Measurements from ENCODE around the gene MARF1.
"Not testable (repeated sequence)": the region's sequence is repeated elsewhere in the genome, so short reads cannot be mapped to it uniquely, and the experiment has no call there.

Gene MARF1

GRCh38 chr16:15650698-15651171 is 7.8 kb upstream of the MARF1 start:
- DNase-seq (ENCODE audit: low read depth), result no peak

- peak; percentile 70 for DNase-seq (ENCODE audit: low read depth)
Observed at GRCh38 chr16:15650019-15650697, 7.2 kb upstream of the MARF1 start, which contains the start of gene NDE1. TSS of gene NDE1 (plus strand) at chr16:15650245. CDS start at chr16:15664779, 14,534 bp downstream.

- no peak for DNase-seq (ENCODE audit: low read depth)
Observed at GRCh38 chr16:15649727-15650018, 6.7 kb upstream of the MARF1 start.

- not testable (repeated sequence) for DNase-seq (ENCODE audit: low read depth)
Observed at GRCh38 chr16:15649311-15649710, 6.4 kb upstream of the MARF1 start.

DNA sequence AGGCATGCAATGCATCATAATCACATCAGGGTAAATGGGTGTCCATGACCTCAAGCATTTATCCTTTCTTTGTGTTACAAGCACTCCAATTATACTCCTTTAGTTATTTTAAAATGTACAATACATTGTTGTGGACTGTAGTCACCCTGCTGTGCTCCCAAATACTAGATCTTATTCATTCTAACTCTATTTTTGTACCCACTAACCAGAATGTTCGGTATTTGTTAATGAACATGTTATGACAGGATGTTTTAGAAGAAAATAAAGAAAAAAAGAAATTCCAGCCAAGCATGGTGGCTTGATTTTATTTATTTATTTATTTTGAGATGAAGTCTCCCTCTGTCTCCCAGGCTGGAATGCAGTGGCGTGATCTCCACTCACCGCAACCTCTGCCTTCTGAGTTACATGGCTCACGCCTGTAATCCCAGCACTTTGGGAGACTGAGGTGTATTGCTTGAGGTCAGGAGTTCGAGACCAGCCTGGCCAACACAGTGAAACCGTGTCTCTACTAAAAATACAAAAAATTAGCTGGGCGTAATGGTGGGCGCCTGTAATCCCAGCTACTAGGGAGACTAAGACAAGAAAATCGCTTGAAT is 5.3 kb upstream of the MARF1 start:
- DNase-seq (ENCODE audit: low read depth), result no peak

DNA sequence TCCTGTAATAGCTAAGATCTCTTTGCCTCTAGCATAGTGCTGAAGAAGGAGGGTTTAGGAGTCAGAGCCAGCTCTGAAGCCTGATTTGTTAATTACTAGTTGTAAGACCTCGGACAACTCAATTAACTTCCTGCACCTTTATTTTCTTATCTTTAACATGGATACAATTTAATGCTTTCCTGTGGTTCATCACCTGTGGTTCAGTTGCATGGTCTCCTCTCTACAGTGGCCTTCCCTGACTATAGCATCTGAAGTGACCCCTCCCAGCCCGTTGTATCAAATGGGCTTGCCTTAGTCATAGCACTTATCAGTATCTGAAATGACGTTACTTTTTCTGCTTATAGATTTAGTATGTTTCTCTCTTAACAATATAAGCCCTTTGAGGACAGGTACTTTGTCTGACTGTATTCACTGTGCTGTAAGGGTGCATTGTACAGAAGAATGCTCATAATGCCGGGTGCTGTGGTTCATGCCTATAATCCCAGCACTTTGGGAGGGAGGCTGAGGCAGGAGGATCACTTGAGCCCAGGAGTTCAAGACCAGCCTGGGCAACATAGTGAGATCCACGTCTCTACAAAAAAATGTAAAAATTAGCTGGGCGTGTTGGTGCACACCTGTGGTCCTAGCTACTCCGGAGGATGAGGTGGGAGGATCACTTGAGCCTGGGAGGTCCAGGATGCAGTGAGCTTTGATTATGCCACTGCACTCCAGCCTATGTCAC is 4.5 kb upstream of the MARF1 start:
- no peak for DNase-seq (ENCODE audit: low read depth)

DNA sequence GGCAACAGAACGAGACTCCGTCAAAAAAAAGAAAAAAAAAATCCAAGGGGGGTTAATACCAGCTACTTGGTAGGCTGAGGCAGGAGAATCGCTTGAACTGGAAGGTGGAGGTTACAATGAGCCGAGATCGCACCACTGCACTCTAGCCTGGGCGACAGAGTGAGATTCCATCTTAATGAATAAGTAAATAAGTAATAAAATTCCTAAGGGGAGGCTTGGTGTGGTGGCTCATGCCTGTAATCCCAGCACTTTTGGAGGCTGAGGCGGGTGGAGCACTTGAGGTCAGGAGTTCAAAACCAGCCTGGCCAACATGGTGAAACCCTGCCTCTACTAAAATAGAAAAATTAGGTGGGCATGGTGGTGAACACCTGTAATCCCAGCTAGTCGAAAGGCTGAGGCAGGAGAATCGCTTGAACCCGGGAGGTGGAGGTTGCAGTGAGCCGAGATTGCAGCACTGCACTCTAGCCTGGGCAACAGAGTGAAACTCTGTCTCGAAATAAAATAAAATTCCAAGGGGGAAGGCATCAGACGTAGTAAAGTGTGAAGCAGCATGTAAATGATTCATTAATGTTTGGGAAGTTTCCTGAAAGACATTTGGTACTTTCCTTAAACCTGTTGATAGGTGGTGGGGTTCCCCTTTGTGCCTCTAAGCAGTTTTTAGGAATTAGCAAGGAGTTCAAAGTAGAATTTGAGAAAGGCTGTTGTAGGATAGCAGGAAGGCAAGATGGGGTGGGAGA is 3.8 kb upstream of the MARF1 start:
- DNase-seq (ENCODE audit: low read depth), result not testable (repeated sequence)

DNA sequence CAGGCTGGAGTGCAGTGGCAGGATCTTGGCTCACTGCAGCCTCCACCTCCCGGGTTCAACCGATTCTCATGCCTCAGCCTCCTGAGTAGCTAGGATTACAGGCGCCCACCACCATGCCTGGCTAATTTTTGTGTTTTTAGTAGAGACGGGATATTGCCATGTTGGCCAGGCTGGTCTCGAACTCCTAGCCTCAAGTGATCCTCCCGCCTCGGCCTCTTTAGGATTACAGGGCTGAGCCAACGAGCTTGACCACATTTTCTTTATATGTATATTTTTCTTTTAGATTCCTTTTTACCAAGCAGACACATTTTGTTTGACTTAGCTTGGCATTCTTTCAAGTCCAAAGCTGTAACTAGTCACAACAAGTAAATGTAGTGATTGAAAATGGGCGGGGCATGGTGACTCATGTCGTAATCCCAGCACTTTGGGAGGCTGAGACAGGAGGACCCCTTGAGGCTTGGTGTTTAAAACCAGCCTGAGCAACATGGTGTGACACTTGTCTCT is 2.1 kb upstream of the MARF1 start:
- DNase-seq (ENCODE audit: low read depth), result peak; percentile 15

DNA sequence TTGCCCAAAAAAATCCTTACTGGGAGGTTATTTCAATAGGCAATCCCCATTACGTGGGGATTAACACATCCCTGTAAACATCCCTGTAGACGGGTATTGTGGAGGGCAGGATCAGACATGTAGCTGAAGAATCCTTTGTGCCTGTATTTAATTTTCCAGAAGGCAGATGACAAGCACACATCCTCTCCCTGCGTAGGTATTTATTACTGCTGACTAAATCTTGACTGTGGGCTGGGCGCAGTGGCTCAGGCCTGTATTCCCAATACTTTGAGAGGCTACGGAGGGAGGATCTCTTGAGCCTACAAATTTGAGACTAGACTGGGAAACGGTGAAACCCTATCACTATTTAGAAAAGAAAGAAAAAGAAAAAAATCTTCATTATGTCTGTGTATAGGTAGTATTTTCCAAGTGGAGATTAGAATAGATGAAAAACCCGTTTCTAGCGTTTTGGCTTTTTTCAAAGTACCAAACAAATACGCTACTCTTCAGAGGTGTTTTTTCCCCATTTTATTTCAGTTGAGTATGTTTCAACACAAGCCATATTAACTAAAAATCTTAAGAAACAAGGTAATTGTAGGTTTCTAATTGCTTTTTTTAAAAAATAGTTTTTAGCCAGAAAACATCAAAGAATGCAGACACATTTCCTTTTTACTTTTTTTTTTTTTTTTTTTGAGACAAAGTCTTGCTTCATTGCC is 1.5 kb upstream of the MARF1 start:
- DNase-seq (ENCODE audit: low read depth), result no peak

DNA sequence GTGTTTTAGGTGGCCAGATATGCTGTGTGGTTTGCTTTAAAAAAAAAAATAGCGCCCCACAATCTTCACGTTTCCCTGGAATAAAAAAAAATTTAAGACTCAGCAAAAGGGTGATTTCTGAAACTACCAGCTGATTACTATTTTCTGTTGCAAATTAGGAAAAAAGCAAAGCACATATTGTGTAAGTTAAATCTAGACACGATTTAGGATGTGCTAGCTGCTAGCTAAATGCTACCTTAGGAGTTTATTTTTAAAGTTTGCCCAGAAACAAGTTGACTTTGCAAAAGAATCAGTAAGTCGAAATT is 944 bp upstream of the MARF1 start:
- DNase-seq (ENCODE audit: low read depth), result no peak

DNA sequence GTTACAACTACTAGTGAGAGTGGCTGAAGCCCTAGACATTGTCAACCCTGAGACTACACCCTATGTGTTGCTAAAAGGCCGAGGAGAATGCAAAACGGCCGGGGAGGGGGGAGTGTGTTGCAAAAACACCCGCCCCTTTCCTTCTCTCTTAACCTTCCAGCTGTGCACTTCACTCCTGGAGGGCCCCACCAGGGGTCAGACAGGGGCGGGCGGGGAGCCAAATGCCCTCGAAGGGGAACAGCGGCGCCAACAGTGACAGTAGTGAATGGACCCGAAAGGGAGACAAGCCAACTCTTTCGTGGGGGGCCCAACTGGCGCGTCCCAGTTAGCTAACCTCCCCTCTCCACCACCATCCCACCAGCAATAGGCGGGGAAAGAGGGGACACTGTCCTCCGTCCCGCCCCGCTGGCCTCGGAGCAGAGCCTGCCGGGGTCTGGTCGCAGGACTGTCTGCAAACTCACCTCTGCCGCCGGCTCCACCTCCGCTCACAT is 352 bp downstream of the MARF1 start:
- DNase-seq (ENCODE audit: low read depth), result peak; percentile 71

- DNase-seq (ENCODE audit: low read depth), result no peak
Observed at GRCh38 chr16:15641753-15642556, 999 bp downstream of the MARF1 start.

GRCh38 chr16:15640966-15641365 is 2.0 kb downstream of the MARF1 start:
- DNase-seq (ENCODE audit: low read depth), result no peak

GRCh38 chr16:15639061-15639568 is 3.8 kb downstream of the MARF1 start:
- no peak for DNase-seq (ENCODE audit: low read depth)

- no peak for DNase-seq (ENCODE audit: low read depth)
Observed at GRCh38 chr16:15636392-15636873, 6.5 kb downstream of the MARF1 start.

DNA sequence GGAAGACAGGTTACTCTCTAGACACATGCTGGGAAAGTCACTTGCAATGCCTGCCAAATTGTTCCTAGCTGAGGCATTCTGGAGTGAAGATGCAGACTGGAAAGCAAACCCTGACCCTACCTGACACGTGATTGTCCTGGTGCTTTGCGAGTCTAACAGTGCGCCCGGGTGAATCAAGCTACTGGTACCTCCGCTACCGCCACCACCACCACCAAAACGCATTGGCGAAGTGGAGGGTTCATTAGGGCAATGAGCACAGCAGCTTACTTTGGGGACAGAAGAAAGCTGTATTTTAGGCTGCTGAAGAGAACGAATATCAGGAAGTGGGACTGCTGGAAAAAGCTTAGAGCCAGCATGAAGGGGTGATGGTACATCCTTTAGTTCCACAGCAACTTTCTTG is 7.0 kb downstream of the MARF1 start:
- no peak for DNase-seq (ENCODE audit: low read depth)

GRCh38 chr16:15631730-15632409 is 11.1 kb downstream of the MARF1 start:
- DNase-seq (ENCODE audit: low read depth), result no peak

- no peak for DNase-seq (ENCODE audit: low read depth)
Observed at GRCh38 chr16:15621889-15622288, 21.1 kb downstream of the MARF1 start.

DNA sequence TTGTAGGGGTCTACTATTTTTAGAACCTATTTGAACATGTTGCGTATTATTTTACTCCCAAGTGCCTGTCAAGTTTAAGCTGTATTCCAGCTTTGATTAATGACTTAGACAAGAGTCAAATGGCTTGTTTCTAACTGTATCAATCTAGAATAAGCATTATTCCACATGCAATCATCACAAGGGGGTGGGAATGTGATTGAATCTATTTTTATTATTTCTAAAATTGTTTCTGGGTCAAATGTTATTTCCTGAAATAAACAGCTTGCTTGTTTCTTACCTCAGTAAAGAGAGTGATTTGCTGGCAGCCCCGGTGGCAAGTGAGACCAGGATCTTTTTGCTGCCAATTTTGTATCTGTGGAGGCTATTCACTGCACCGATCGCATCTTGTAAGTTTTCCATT is 21.5 kb downstream of the MARF1 start:
- no peak for DNase-seq (ENCODE audit: low read depth)

GRCh38 chr16:15620611-15621195 is 22.3 kb downstream of the MARF1 start:
- DNase-seq (ENCODE audit: low read depth), result no peak

All from CMK (cell line).